ENCODE measurements around the gene MTMR11.
"Not testable (repeated sequence)": the region's sequence is repeated elsewhere in the genome, so short reads cannot be mapped to it uniquely, and the experiment has no call there.

The MTMR11 gene

GRCh38 chr1:149936170-149936991 is at the start of gene MTMR11:
Gene MTMR11, minus strand, starts transcription at chr1:149936879. Its CDS starts 232 bp downstream, at chr1:149936647.
- peak; percentile 51 for DNase-seq

DNA sequence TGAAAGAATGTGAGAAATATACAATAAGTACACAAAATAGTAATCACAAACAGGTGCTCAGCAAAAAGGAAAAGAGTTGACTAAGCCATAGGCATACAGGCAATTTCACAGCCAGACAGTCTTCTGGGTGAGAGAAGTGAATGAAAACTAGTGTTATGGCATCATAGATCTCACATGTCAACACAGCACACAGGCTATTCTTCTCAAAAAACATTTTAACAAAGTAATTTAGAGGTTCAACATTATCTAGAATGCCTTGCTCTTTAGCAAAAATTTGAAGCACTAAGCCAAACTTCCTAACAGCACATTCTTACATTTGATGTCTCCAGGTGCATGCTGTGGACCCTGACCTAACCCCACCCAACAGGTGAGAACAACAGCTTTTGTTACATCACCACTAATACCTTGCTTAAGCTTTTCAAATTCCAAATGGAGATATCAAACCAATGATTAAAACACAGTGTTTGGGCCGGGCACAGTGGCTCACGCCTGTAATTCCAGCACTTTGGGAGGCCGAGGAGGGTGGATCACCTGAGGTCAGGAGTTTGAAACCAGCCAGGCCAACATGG is 43.4 kb upstream of the MTMR11 start:
- no peak for DNase-seq

DNA sequence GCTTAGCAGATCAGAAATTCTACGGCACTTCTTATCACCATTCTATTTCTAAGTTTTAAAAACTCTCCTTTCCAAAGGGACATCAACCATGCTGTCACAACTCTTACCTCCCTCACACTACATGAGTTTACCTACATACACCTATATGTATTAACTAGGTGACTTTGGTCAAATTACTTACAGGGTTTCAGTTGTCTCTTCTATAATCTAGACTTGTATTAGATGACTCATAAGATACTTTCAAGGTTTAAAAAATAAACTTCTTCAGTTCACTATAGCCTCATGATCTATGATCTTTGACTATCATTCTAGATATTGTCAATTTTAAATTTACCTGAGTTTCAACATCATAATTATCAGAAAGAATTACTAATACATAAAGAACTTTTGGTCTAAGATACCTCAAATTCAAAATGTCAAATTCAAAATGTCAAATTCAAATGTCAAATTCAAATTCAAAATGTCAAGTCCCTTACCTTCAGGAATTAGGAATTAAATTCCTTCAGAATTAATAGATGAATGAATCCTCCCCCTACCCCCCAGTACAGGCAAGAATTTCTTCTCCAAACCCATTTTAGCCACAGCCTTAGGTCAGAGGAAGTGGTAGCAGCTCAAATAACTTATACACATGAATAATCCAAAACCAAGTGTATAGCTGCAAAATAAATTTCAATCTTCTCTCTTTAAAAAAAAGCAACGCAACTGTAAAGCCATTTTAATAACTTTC is 42.7 kb upstream of the MTMR11 start:
- no peak for DNase-seq

GRCh38 chr1:149978547-149979023 is 41.9 kb upstream of the MTMR11 start:
- DNase-seq = peak; percentile 33

GRCh38 chr1:149977345-149977744 is 40.7 kb upstream of the MTMR11 start:
- DNase-seq = no peak

DNA sequence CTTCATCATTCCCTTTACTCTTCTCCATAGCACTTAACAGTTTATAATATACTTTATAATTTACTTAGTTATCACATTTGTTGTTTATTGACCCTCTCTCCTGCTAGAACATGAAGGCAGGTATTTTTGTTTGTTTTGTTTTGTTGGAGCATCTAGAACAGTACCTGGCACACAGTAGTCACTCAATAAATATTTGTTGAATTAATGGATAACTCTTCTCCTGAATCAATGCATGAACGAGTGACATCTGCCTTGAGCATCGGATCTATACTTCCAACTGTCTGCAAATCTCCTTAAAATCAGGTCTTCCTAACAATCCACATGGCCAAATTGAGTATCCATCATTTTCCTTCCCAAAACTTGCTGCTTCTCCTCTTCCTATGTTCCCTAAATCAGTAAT is 35.9 kb upstream of the MTMR11 start:
- DNase-seq = no peak

GRCh38 chr1:149967646-149968045 is 31.0 kb upstream of the MTMR11 start:
- DNase-seq = no peak

DNA sequence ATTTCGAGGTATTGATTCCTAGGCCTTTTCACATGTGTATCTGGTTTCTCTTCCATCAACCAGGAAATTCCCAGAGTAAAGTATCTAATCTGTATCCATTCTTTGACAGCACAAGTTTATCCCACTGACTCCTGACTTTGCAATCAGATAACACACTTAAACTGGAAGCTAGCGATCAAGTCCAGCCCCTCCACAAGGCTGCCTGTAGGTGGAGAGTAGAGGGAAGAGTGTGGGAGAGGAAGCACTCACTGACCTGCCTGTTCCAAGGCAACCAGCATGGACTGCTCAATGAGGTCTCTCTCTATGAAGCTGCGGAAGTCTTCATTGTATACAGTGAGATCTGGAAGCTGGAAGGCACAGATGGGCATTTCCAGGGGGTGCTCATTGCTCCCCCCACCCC is 30.4 kb upstream of the MTMR11 start:
- DNase-seq = no peak

- no peak for DNase-seq
These were observed 29.7 kb upstream of the MTMR11 start for GRCh38 chr1:149966405-149966804.

DNA sequence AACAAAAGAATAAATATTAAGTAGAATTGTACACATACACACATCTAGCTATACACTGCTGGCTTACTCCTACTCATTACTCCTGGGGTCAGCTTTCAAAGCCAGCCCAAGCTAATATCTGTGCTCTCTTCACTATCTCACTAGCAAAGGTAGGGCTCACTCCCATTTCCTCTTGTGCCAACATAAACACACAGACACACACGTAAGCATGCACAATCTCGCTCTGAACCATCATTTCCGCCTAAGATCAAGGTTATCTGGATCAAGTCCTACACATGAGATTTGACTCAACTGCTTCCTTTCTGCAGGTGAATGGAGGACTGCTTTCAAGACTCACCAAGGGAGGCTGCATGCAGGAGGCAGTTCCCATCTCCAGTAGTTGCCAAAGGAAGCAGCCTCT is 28.8 kb upstream of the MTMR11 start:
- no peak for DNase-seq

- no peak for DNase-seq
These were observed 26.7 kb upstream of the MTMR11 start for GRCh38 chr1:149963358-149963757.

GRCh38 chr1:149962736-149963135 is 26.1 kb upstream of the MTMR11 start:
- DNase-seq = no peak

- peak; percentile 79 for DNase-seq
These were observed 25.5 kb upstream of the MTMR11 start for GRCh38 chr1:149962039-149962647.

- DNase-seq = not testable (repeated sequence)
These were observed 20.9 kb upstream of the MTMR11 start for GRCh38 chr1:149957548-149957947.

GRCh38 chr1:149949911-149950310 is 13.2 kb upstream of the MTMR11 start:
- DNase-seq = no peak

- DNase-seq = no peak
These were observed 8.5 kb upstream of the MTMR11 start for GRCh38 chr1:149945206-149945605.

GRCh38 chr1:149942885-149943284 is 6.2 kb upstream of the MTMR11 start:
- DNase-seq = no peak

DNA sequence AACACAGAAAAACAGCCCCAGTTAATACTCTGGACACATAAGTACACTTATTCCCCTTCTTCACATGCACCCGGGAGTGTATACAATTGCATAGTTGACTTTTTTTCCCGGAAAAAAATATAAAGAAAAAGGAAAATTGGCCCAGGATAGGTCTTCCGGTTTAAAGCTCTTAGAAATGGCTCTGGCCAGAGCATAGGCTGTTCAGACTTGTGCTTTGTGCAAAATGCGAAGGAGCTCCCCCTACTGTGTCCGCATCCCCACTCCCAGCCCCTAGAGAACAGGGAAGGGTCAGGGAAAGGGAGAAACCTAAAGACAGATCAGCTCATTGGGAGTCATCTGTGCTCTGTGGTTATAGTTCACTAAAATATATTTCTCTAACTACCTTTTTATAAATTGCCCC is 5.5 kb upstream of the MTMR11 start:
- DNase-seq = peak; percentile 46

DNA sequence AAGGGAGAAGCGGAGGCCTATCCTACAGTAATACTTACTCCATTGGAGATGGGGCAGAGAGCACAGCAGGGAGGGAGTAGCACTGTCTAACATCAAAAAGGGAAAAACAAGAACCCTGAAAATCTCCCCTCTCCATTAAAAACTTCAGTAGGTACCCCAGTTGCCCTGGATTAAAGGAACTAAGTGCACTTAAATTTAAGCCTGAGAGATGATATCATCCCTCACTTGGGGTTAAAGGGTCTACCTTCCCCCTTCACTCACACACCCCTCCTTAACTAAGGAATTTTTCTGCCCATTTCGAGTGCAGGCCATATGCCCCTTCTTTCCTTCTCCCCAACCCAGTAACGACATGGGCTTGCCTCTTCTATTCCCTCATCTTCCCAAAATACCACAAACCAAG is 3.7 kb upstream of the MTMR11 start:
- no peak for DNase-seq

- DNase-seq = not testable (repeated sequence)
These were observed 2.0 kb upstream of the MTMR11 start for GRCh38 chr1:149938668-149939003.

GRCh38 chr1:149937759-149938158 is 1.1 kb upstream of the MTMR11 start:
- no peak for DNase-seq

- DNase-seq = peak; percentile 44
These were observed 470 bp upstream of the MTMR11 start for GRCh38 chr1:149936992-149937705.

- DNase-seq = no peak
These were observed 2.3 kb downstream of the MTMR11 start for GRCh38 chr1:149934356-149934755.
